ENCODE data around the gene NDUFAF2.

DNA sequence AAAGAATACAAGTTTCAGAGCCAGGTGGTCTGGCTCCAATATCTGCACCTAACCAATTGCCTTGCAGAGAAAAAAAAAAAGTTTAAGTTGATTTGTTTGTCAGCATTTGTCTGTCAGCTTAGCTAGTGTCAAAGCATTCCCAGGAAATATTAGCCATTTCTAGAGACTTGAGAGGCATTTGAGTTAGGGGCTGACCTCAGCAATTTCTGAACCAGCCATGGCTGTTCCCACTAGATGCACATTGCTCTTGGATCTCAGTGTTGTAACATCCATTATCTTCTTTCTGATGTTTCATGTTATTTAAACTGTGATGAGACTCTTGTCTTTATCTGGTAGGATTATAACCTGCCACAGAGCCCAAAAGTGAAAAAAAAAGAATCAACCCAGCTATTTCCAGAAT, 102.3 kb downstream of the NDUFAF2 start:
- TF ChIP-seq POLR2A (IDR thresholded peaks at IDR 0.05), result no peak
- TF ChIP-seq, protein P1, sequence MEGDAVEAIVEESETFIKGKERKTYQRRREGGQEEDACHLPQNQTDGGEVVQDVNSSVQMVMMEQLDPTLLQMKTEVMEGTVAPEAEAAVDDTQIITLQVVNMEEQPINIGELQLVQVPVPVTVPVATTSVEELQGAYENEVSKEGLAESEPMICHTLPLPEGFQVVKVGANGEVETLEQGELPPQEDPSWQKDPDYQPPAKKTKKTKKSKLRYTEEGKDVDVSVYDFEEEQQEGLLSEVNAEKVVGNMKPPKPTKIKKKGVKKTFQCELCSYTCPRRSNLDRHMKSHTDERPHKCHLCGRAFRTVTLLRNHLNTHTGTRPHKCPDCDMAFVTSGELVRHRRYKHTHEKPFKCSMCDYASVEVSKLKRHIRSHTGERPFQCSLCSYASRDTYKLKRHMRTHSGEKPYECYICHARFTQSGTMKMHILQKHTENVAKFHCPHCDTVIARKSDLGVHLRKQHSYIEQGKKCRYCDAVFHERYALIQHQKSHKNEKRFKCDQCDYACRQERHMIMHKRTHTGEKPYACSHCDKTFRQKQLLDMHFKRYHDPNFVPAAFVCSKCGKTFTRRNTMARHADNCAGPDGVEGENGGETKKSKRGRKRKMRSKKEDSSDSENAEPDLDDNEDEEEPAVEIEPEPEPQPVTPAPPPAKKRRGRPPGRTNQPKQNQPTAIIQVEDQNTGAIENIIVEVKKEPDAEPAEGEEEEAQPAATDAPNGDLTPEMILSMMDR (IDR thresholded peaks at IDR 0.05), result no peak

Data from esophagus squamous epithelium (tissue), 4 donors.